Loucy (cell line): ENCODE measurements around the gene IQSEC1.

Experiments
- H2AFZ ChIP-seq: fragments of 200-600 bp; sonication (generic); 2 replicates; pipeline ENCODE4 v1.6.0; 2016; ENCODE audit warnings: antibody characterized with exemption, mild to moderate bottlenecking, low read length, moderate library complexity
- H3F3A ChIP-seq: fragments of 200-600 bp; 2 replicates; pipeline ENCODE4 v1.6.0; 2016; ENCODE audit warnings: antibody characterized with exemption, low read depth, mild to moderate bottlenecking
- H3K27me3 ChIP-seq: fragments of 200-600 bp; sonication (generic); 2 replicates; pipeline ENCODE4 v1.6.1; 2014; ENCODE audit warnings: low read length, mild to moderate bottlenecking; ENCODE audit not compliant: insufficient read depth, poor library complexity, severe bottlenecking
- H3K36me3 ChIP-seq: fragments of 200-600 bp; sonication (generic); 2 replicates; pipeline ENCODE4 v1.6.1; 2016; ENCODE audit warnings: low read length; ENCODE audit not compliant: insufficient read depth
- H3K4me1 ChIP-seq: fragments of 200-600 bp; sonication (generic); 2 replicates; pipeline ENCODE4 v1.5.1; 2014; ENCODE audit warnings: low read length, mild to moderate bottlenecking; ENCODE audit not compliant: insufficient read depth, poor library complexity, severe bottlenecking
- H3K4me2 ChIP-seq: fragments of 200-600 bp; sonication (generic); 2 replicates; pipeline ENCODE4 v1.6.0; 2014; ENCODE audit warnings: antibody characterized with exemption, low read length, low read depth, mild to moderate bottlenecking; ENCODE audit not compliant: poor library complexity, severe bottlenecking
- H3K4me3 ChIP-seq: fragments of 200-600 bp; sonication (generic); 2 replicates; pipeline ENCODE4 v1.5.1; 2014; ENCODE audit warnings: low read length, mild to moderate bottlenecking, mixed read lengths; ENCODE audit not compliant: poor library complexity, severe bottlenecking
- H3K79me2 ChIP-seq: fragments of 200-600 bp; sonication (generic); 2 replicates; pipeline ENCODE4 v1.6.1; 2014; ENCODE audit warnings: low read length; ENCODE audit not compliant: insufficient read depth
- H3K9ac ChIP-seq: fragments of 200-600 bp; sonication (generic); 2 replicates; pipeline ENCODE4 v1.6.0; 2014; ENCODE audit warnings: mild to moderate bottlenecking, low read depth, low read length, moderate library complexity; ENCODE audit not compliant: poor library complexity, severe bottlenecking
- H3K9me2 ChIP-seq: fragments of 200-600 bp; sonication (generic); replicated peaks from 2 replicates; pipeline ENCODE4 v1.6.1; 2016; ENCODE audit warnings: low read depth, low read length, mixed read lengths
- H3K9me3 ChIP-seq: fragments of 200-600 bp; sonication (generic); 2 replicates; pipeline ENCODE4 v1.6.1; 2014; ENCODE audit warnings: mild to moderate bottlenecking, antibody characterized with exemption, low read length, low read depth; ENCODE audit not compliant: insufficient read depth
- H4K20me1 ChIP-seq: fragments of 200-600 bp; sonication (generic); 2 replicates; pipeline ENCODE4 v1.6.0; 2014; ENCODE audit warnings: antibody characterized with exemption, low read length, mild to moderate bottlenecking; ENCODE audit not compliant: insufficient read depth, poor library complexity, severe bottlenecking
- EZH2phosphoT487 ChIP-seq: fragments of 200-600 bp; IDR thresholded peaks from 2 replicates; pipeline ENCODE4 v1.6.1; 2018; ENCODE audit warnings: antibody characterized with exemption, mild to moderate bottlenecking, moderate library complexity, borderline replicate concordance
- TF ChIP-seq, protein P1 (sequence below): fragments of 200-600 bp; sonication (generic); conservative IDR thresholded peaks from 2 replicates; pipeline ENCODE4 v1.5.1; 2014; ENCODE audit warnings: mild to moderate bottlenecking, antibody characterized with exemption, low read length

IQSEC1 gene

GRCh38 chr3:13058346-13059120, 14.7 kb downstream of the IQSEC1 start:
- Histone ChIP-seq H3K9me3 (no peaks in the 10 kb centered on the region), H2AFZ (no peak overlapping the region), H3K27me3 (no peaks in the 10 kb centered on the region), H3K79me2 (peaks cover 83% of the 10 kb centered on the region; the same call in 1 of the 2 replicates), H3F3A (no peaks in the 10 kb centered on the region), H3K36me3 (no peaks in the 10 kb centered on the region; the same call in 1 of the 2 replicates), H4K20me1 (no peaks in the 10 kb centered on the region), H3K4me3 (no peak overlapping the region), H3K4me1 (peaks cover 12% of the 10 kb centered on the region), H3K9me2 (no peaks in the 10 kb centered on the region), H3K4me2 (no peak overlapping the region), H3K9ac (no peak overlapping the region)
- TF ChIP-seq EZH2phosphoT487: no peak
- TF ChIP-seq, protein P1, sequence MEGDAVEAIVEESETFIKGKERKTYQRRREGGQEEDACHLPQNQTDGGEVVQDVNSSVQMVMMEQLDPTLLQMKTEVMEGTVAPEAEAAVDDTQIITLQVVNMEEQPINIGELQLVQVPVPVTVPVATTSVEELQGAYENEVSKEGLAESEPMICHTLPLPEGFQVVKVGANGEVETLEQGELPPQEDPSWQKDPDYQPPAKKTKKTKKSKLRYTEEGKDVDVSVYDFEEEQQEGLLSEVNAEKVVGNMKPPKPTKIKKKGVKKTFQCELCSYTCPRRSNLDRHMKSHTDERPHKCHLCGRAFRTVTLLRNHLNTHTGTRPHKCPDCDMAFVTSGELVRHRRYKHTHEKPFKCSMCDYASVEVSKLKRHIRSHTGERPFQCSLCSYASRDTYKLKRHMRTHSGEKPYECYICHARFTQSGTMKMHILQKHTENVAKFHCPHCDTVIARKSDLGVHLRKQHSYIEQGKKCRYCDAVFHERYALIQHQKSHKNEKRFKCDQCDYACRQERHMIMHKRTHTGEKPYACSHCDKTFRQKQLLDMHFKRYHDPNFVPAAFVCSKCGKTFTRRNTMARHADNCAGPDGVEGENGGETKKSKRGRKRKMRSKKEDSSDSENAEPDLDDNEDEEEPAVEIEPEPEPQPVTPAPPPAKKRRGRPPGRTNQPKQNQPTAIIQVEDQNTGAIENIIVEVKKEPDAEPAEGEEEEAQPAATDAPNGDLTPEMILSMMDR: no peak

GRCh38 chr3:13057282-13058040, 15.8 kb downstream of the IQSEC1 start:
- peaks cover 9% of the 10 kb centered on the region for H3K4me1 ChIP-seq
- H3K9me2 ChIP-seq: no peaks in the 10 kb centered on the region
- no peak overlapping the region for H3K4me2 ChIP-seq

GRCh38 chr3:13055634-13056033, 17.6 kb downstream of the IQSEC1 start:
- H3K4me2 ChIP-seq: no peak overlapping the region
- H3K9ac ChIP-seq: no peak overlapping the region
- no peaks in the 10 kb centered on the region for H3K27me3 ChIP-seq

More at GRCh38 chr3:13057282-13058040, 15.8 kb downstream of the IQSEC1 start:
- Histone ChIP-seq H4K20me1 (no peaks in the 10 kb centered on the region), H3K9ac (no peak overlapping the region), H3K9me3 (no peaks in the 10 kb centered on the region), H3K27me3 (no peaks in the 10 kb centered on the region), H2AFZ (no peak overlapping the region), H3K79me2 (peaks cover 78% of the 10 kb centered on the region; the same call in 1 of the 2 replicates), H3K36me3 (no peaks in the 10 kb centered on the region; the same call in 1 of the 2 replicates), H3F3A (no peaks in the 10 kb centered on the region), H3K4me3 (no peak overlapping the region)
- no peak for TF ChIP-seq EZH2phosphoT487
- TF ChIP-seq, protein P1: no peak

More at GRCh38 chr3:13055634-13056033, 17.6 kb downstream of the IQSEC1 start:
- H3K4me3 ChIP-seq: no peak overlapping the region
- no peaks in the 10 kb centered on the region for H4K20me1 ChIP-seq
- no peaks in the 10 kb centered on the region for H3K9me3 ChIP-seq
- TF ChIP-seq EZH2phosphoT487: no peak
- TF ChIP-seq, protein P1: no peak
- no peak overlapping the region for H2AFZ ChIP-seq
- no peaks in the 10 kb centered on the region; the same call in 1 of the 2 replicates for H3K36me3 ChIP-seq
- H3K9me2 ChIP-seq: no peaks in the 10 kb centered on the region
- H3K4me1 ChIP-seq: peaks cover 23% of the 10 kb centered on the region
- peaks cover 79% of the 10 kb centered on the region; the same call in 1 of the 2 replicates for H3K79me2 ChIP-seq
- no peaks in the 10 kb centered on the region for H3F3A ChIP-seq
